ENCODE results near the gene MAP4. TPM values are rescaled to one million over a fixed set of nuclear protein-coding genes. Genes with fewer than 3 reads are reported as not detected.

MAP4 gene
- total RNA-seq, 4 donors from 2014 or later, result 239 to 338 (median 284) TPM

- Histone ChIP-seq H3K27me3 (no peaks in the 10 kb centered on the region), H3K4me3 (no peak overlapping the region), H3K4me1 (no peaks in the 10 kb centered on the region), H3K9me3 (no peaks in the 10 kb centered on the region), H3K36me3 (peaks cover 76 to 100% (median 99%) of the 10 kb centered on the region in 4 donors), H3K27ac (replicated peaks in 1 of 4) (no peak overlapping the region)
- intact Hi-C loops (cut with DNase I), result no loop called here
- no peak for DNase-seq (ENCODE audit: extremely low spot score)
- WGBS, result 87% methylated on average over 8 of the region's 8 CpGs
- TF ChIP-seq POLR2A (IDR thresholded peaks at IDR 0.05; ENCODE audit: low read depth) (no peak), POLR2AphosphoS5 (IDR thresholded peaks at IDR 0.05) (no peak), EP300 (IDR thresholded peaks at IDR 0.05) (no peak), CTCF (IDR thresholded peaks at IDR 0.05) (no peak)
Observed at GRCh38 chr3:47867451-47868044, 148.7 kb downstream of the MAP4 start.

- Histone ChIP-seq H3K36me3 (peaks cover 53 to 94% (median 92%) of the 10 kb centered on the region in 4 donors), H3K4me3 (no peak overlapping the region), H3K9me3 (no peaks in the 10 kb centered on the region), H3K4me1 (no peaks in the 10 kb centered on the region), H3K27ac (replicated peaks in 1 of 4) (no peak overlapping the region), H3K27me3 (no peaks in the 10 kb centered on the region)
- intact Hi-C loops (cut with DNase I), result no loop called here
- WGBS, result 47% methylated on average over 3 of the region's 3 CpGs
- no peak for TF ChIP-seq CTCF (IDR thresholded peaks at IDR 0.05)
- no peak for DNase-seq (ENCODE audit: extremely low spot score)
Observed at GRCh38 chr3:47865192-47865591, 151.0 kb downstream of the MAP4 start.

- Histone ChIP-seq H3K27ac (replicated peaks in 1 of 4) (no peak overlapping the region), H3K9me3 (no peaks in the 10 kb centered on the region), H3K27me3 (no peaks in the 10 kb centered on the region), H3K4me1 (no peaks in the 10 kb centered on the region), H3K4me3 (no peak overlapping the region), H3K36me3 (peaks cover 41 to 94% (median 86%) of the 10 kb centered on the region in 4 donors)
- WGBS, result 79% methylated on average over 12 of the region's 12 CpGs
- no peak for DNase-seq (ENCODE audit: extremely low spot score)
- TF ChIP-seq EP300 (IDR thresholded peaks at IDR 0.05), result no peak
- TF ChIP-seq CTCF (IDR thresholded peaks at IDR 0.05), result no peak
- no peak for TF ChIP-seq POLR2AphosphoS5 (IDR thresholded peaks at IDR 0.05)
- TF ChIP-seq POLR2A (IDR thresholded peaks at IDR 0.05; ENCODE audit: low read depth), result no peak
- intact Hi-C loops (cut with DNase I), result no loop called here
Observed at GRCh38 chr3:47863391-47864128, 152.7 kb downstream of the MAP4 start.

- TF ChIP-seq POLR2AphosphoS5 (IDR thresholded peaks at IDR 0.05) (no peak), EP300 (IDR thresholded peaks at IDR 0.05) (no peak), POLR2A (IDR thresholded peaks at IDR 0.05; ENCODE audit: low read depth) (no peak), CTCF (IDR thresholded peaks at IDR 0.05) (no peak)
- Histone ChIP-seq H3K27ac (replicated peaks in 1 of 4) (no peak overlapping the region), H3K27me3 (no peaks in the 10 kb centered on the region), H3K9me3 (no peaks in the 10 kb centered on the region), H3K36me3 (peaks cover 36 to 94% (median 86%) of the 10 kb centered on the region in 4 donors), H3K4me3 (no peak overlapping the region), H3K4me1 (no peaks in the 10 kb centered on the region)
- 97% methylated on average over 4 of the region's 4 CpGs for WGBS
- intact Hi-C loops (cut with DNase I), result no loop called here
- no peak for DNase-seq (ENCODE audit: extremely low spot score)
Observed at GRCh38 chr3:47859956-47860605, 156.1 kb downstream of the MAP4 start.

All from esophagus muscularis mucosa (tissue), 4 donors.